HG02938 (cell line): ENCODE measurements around the gene EEFSEC.

Experiments
- ATAC-seq: cut with Tn5 transposase; IDR thresholded peaks from one replicate; pipeline ENCODE4 v1.9.1; 2021; ENCODE audit warnings: mild to moderate bottlenecking, moderate library complexity; ENCODE audit not compliant: unreplicated experiment

The EEFSEC gene

GRCh38 chr3:128380719-128381118 is 227.4 kb downstream of the EEFSEC start:
- no peak for ATAC-seq

- ATAC-seq, result no peak
Measured at GRCh38 chr3:128381609-128382008, 228.3 kb downstream of the EEFSEC start.

GRCh38 chr3:128382221-128382807 is 229.0 kb downstream of the EEFSEC start:
- no peak for ATAC-seq

- no peak for ATAC-seq
Measured at GRCh38 chr3:128383316-128384235, 230.3 kb downstream of the EEFSEC start.

- no peak for ATAC-seq
Measured at GRCh38 chr3:128385080-128385832, 232.0 kb downstream of the EEFSEC start.

- ATAC-seq, result no peak
Measured at GRCh38 chr3:128388932-128389331, 235.7 kb downstream of the EEFSEC start.

- ATAC-seq, result no peak
Measured at GRCh38 chr3:128390867-128391266, 237.6 kb downstream of the EEFSEC start.

GRCh38 chr3:128392021-128392420 is 238.7 kb downstream of the EEFSEC start:
- no peak for ATAC-seq

- no peak for ATAC-seq
Measured at GRCh38 chr3:128392818-128393544, 239.7 kb downstream of the EEFSEC start.

- no peak for ATAC-seq
Measured at GRCh38 chr3:128394033-128394432, 240.8 kb downstream of the EEFSEC start.

- no peak for ATAC-seq
Measured at GRCh38 chr3:128395046-128395445, 241.8 kb downstream of the EEFSEC start.

GRCh38 chr3:128395500-128396162 is 242.3 kb downstream of the EEFSEC start:
- ATAC-seq, result no peak

- no peak for ATAC-seq
Measured at GRCh38 chr3:128397484-128397883, 244.2 kb downstream of the EEFSEC start.

- no peak for ATAC-seq
Measured at GRCh38 chr3:128398586-128398985, 245.3 kb downstream of the EEFSEC start.

GRCh38 chr3:128399221-128399915 is 246.1 kb downstream of the EEFSEC start:
- ATAC-seq, result no peak

GRCh38 chr3:128400671-128401070 is 247.4 kb downstream of the EEFSEC start:
- ATAC-seq, result no peak

- ATAC-seq, result no peak
Measured at GRCh38 chr3:128402319-128402718, 249.0 kb downstream of the EEFSEC start.

GRCh38 chr3:128402998-128403397 is 249.7 kb downstream of the EEFSEC start:
- ATAC-seq, result no peak

- no peak for ATAC-seq
Measured at GRCh38 chr3:128404276-128405068, 251.2 kb downstream of the EEFSEC start.
